ENCODE data around the gene DUSP1.

- TF ChIP-seq CTCF (IDR thresholded peaks at IDR 0.05) (no peak), POLR2A (IDR thresholded peaks at IDR 0.05) (no peak), POLR2AphosphoS5 (IDR thresholded peaks at IDR 0.05) (no peak)
Measured at GRCh38 chr5:172727551-172727950, 43.4 kb downstream of the DUSP1 start.
